BE2C (cell line): Measurements from ENCODE around the gene TDRD9.

Experiments used
- DNase-seq: peaks from one replicate; pipeline ENCODE4 v3.0.0-alpha.2; 2020
- H3K27me3 ChIP-seq: fragments of 250-450 bp; sonication (Bioruptor Pico); 2 replicates; pipeline ENCODE4 v1.5.1; 2020; ENCODE audit warnings: mild to moderate bottlenecking
- H3K36me3 ChIP-seq: fragments of 250-450 bp; sonication (Bioruptor Pico); 2 replicates; pipeline ENCODE4 v1.5.1; 2020; ENCODE audit warnings: mild to moderate bottlenecking
- H3K4me1 ChIP-seq: fragments of 250-450 bp; sonication (Bioruptor Pico); 2 replicates; pipeline ENCODE4 v1.5.1; 2020
- H3K4me3 ChIP-seq: 2 replicates; pipeline ENCODE4 v1.5.1; 2011; ENCODE audit warnings: low read depth, low read length
- H3K9me3 ChIP-seq: fragments of 250-450 bp; sonication (Bioruptor Pico); 2 replicates; pipeline ENCODE4 v1.5.1; 2020
- TF ChIP-seq, protein P1 (sequence below): IDR thresholded peaks from 2 replicates; pipeline ENCODE4 v1.5.1; 2012; ENCODE audit warnings: mild to moderate bottlenecking, low read depth, low read length

The TDRD9 gene

DNA sequence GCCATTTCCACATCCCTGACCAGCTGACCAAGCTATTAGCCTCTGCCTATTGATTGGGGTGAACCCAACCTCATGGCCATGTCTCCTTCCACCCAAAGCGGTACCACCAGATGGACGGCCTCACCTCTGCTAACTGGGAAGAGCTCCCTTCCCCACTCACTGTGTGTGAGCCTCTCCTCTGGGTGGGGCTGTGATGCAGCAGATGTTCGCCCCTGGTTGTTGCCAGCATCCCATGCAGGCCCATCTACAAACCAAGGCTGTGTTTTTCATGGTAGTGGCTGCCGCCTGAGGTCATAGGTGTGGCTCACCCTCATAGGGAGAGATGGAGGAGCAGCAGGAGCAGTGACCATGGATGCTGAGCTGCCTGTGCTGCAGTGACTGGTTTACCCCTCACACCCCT is 61.7 kb downstream of the TDRD9 start:
- no peak overlapping the region for H3K4me3 ChIP-seq
- H3K27me3 ChIP-seq: no peaks in the 10 kb centered on the region
- no peak for DNase-seq
- TF ChIP-seq, protein P1, sequence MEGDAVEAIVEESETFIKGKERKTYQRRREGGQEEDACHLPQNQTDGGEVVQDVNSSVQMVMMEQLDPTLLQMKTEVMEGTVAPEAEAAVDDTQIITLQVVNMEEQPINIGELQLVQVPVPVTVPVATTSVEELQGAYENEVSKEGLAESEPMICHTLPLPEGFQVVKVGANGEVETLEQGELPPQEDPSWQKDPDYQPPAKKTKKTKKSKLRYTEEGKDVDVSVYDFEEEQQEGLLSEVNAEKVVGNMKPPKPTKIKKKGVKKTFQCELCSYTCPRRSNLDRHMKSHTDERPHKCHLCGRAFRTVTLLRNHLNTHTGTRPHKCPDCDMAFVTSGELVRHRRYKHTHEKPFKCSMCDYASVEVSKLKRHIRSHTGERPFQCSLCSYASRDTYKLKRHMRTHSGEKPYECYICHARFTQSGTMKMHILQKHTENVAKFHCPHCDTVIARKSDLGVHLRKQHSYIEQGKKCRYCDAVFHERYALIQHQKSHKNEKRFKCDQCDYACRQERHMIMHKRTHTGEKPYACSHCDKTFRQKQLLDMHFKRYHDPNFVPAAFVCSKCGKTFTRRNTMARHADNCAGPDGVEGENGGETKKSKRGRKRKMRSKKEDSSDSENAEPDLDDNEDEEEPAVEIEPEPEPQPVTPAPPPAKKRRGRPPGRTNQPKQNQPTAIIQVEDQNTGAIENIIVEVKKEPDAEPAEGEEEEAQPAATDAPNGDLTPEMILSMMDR: no peak
- no peaks in the 10 kb centered on the region for H3K36me3 ChIP-seq
- no peaks in the 10 kb centered on the region for H3K4me1 ChIP-seq
- H3K9me3 ChIP-seq: no peaks in the 10 kb centered on the region; the same call in 1 of the 2 replicates

DNA sequence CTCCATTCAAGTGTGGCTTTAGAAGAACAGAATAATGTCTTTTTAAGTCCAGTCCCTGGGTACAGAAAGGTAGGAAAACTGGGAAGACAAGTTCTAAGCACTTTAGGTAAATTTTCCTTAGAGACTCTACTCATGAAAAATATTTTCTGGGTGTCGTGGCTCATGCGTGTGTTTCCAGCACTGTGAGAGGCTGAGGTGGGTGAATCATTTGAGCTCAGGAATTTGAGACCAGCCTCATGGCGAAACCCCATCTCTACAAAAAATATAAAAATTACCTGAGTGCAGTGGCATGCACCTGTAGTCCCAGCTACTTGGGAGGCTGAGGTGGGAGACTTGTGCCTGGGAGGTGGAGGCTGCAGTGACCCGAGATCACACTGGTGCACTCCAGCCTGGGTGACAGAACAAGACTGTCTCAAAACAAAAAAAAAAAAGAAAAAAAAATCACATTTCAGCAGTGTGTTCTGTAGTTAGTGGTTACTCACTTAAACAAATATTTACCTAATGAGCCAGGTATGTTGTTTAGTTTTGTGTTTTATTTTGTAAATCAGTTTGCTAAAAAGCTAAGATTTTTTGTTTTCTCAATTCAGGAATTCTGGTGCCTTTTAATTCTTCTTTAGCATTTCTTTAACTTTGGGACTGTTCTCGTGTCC is 66.4 kb downstream of the TDRD9 start:
- no peaks in the 10 kb centered on the region for H3K9me3 ChIP-seq
- DNase-seq: no peak
- H3K27me3 ChIP-seq: no peaks in the 10 kb centered on the region
- TF ChIP-seq, protein P1: no peak
- no peaks in the 10 kb centered on the region for H3K4me1 ChIP-seq
- no peak overlapping the region for H3K4me3 ChIP-seq
- H3K36me3 ChIP-seq: no peaks in the 10 kb centered on the region

DNA sequence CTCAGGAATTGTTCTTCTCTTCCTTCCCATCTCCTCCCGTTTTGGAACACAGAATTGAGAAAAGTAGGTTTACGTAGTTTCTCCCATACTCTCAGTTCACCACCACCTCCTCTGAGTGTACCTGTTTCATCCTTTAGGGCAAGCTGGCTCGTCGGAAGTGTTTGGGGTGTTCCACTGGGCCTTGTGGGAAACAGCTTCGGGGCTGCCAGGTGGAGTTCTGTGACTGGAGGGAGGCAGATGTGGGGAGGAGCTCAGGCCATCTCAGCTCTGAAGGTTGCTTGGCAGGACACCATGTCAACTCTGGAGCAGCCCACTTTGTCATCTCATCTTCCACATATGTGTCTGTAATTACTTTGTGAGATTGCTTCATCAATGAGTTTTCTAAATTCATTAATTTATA is 67.6 kb downstream of the TDRD9 start:
- TF ChIP-seq, protein P1: no peak
- no peaks in the 10 kb centered on the region for H3K27me3 ChIP-seq
- no peak for DNase-seq

DNA sequence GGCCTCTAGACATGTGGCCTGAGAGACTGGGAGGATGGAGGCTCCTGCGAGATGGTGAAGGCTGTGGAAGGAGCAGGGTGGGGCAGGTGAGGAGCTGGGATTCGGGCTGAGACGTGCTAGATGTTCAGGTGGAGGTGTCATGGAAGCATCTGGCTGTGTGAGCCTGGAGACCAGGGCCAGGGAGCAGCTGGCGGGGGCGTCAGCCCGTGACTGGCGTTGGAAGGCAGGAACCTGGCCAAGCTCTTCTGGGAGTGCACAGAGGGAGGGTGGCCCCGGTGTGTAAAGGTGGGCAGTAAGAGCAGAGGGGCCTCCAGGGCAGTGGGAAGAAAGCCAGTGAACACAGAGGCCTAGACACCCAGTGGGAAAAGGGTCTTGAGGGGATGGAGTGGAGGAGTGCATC is 69.1 kb downstream of the TDRD9 start:
- Histone ChIP-seq H3K27me3 (no peaks in the 10 kb centered on the region), H3K9me3 (no peaks in the 10 kb centered on the region), H3K36me3 (no peaks in the 10 kb centered on the region), H3K4me3 (no peak overlapping the region), H3K4me1 (no peaks in the 10 kb centered on the region)
- TF ChIP-seq, protein P1: no peak
- DNase-seq: no peak

More for the DNA sequence above, 67.6 kb downstream of the TDRD9 start:
- Histone ChIP-seq H3K4me3 (no peak overlapping the region), H3K9me3 (no peaks in the 10 kb centered on the region), H3K4me1 (no peaks in the 10 kb centered on the region), H3K36me3 (no peaks in the 10 kb centered on the region)

DNA sequence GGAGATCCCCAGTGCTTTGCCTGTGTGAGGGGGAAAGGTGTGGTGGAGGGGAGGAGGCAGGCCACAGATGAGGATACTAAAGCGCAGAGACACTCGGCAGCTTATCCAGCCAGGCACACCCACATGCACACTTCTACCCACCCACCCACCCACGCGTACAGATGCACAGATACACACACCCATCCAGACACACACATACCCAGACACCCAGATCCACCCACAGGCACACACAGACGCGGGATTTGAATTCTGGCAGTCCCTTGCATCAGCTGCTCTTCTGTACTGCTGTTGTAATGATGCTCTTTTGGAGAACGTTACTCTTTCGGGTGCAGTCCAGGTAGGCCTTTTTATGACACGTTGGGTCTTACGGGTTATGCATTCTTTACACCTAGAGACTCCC is 69.8 kb downstream of the TDRD9 start:
- Histone ChIP-seq H3K4me3 (no peak overlapping the region), H3K27me3 (no peaks in the 10 kb centered on the region), H3K4me1 (no peaks in the 10 kb centered on the region), H3K36me3 (no peaks in the 10 kb centered on the region), H3K9me3 (no peaks in the 10 kb centered on the region)
- DNase-seq: no peak
- TF ChIP-seq, protein P1: no peak

DNA sequence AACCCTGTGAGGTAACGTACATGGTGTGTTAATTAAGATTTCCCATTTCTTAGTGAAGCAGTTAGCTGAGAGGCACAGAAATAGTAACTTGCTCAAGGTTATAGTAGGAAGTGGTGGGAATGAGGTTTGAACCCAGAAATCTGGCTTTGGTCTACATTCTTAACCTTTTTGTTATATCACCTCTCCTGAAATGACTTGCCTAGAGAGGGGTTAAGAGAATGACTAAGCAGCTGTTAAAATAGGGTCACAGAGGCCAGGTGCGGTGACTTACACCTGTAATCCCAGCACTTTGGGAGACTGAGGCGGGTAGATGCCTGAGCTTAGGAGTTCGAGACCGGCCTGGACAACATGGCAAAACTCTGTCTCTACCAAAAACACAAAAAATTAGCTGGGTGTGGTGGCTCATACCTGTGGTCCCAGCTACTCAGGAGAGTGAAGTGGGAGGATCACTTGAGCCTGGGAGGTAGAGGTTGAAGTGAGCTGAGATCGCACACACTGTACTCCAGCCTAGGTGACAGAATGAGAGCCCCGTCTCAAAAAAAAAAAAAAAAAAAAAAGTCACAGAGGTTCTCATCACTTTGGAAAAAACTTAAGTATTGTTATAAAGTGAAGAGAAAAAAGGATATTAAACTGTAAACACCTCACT is 71.7 kb downstream of the TDRD9 start:
- no peaks in the 10 kb centered on the region for H3K27me3 ChIP-seq
- H3K9me3 ChIP-seq: no peaks in the 10 kb centered on the region
- DNase-seq: no peak
- H3K36me3 ChIP-seq: no peaks in the 10 kb centered on the region
- H3K4me3 ChIP-seq: no peak overlapping the region
- TF ChIP-seq, protein P1: no peak
- no peaks in the 10 kb centered on the region for H3K4me1 ChIP-seq
